ENCODE measurements around the gene TTC12. TPM values are rescaled to one million over a fixed set of nuclear protein-coding genes. Genes with fewer than 3 reads are reported as not detected.

Gene TTC12
- total and polyA plus RNA-seq, 2 of the 13 experiments (the other 11 are each of a cell fraction or from before 2014, with no cell fraction given) = 5.4 to 11.6 TPM

GRCh38 chr11:113394919-113395318 is 80.5 kb downstream of the TTC12 start:
- Histone ChIP-seq H2AFZ (ENCODE audit: low read length) (no peak overlapping the region), H3K4me3 (replicated peaks in 1 of 3; ENCODE audit: insufficient read depth in 1 of 3, low read depth in 2 of 3, low read length in 3 of 3) (no peak overlapping the region), H3K4me1 (ENCODE audit: insufficient read depth, low read length) (no peaks in the 10 kb centered on the region), H3K27ac (ENCODE audit: extremely low read length, insufficient read depth, low read length) (no peak overlapping the region), H3K79me2 (ENCODE audit: insufficient read depth, low read length) (no peaks in the 10 kb centered on the region), H3K27me3 (ENCODE audit: control insufficient read depth in 1 of 2, insufficient read depth in 2 of 2, low read length in 2 of 2) (peaks cover 2 to 15% of the 10 kb centered on the region in 2 experiments; a peak in 4 of 5 replicates), H3K4me2 (ENCODE audit: low read depth, low read length) (no peak overlapping the region), H3K9me3 (ENCODE audit: low read length) (no peaks in the 10 kb centered on the region), H3K36me3 (replicated peaks in 1 of 2; ENCODE audit: control insufficient read depth in 1 of 2, insufficient read depth in 2 of 2, low read length in 2 of 2) (no peaks in the 10 kb centered on the region), H4K20me1 (ENCODE audit: insufficient read depth, low read length) (no peaks in the 10 kb centered on the region), H3K9ac (ENCODE audit: insufficient read depth, low read depth, low read length) (no peak overlapping the region)
- in situ Hi-C loops (cut with HindIII; ENCODE audit: extremely low pct_ligation_motif_present, low pct_unique_long_range_greater_than_20kb) (no loop called here), intact Hi-C loops (cut with micrococcal nuclease; ENCODE audit: unreplicated experiment) (no loop called here)
- BruUV-seq (replicated peaks) = no TSS peak
- ChIA-PET CTCF (ENCODE audit: low intra/inter-chr PET ratio, low total read pairs) (no interaction called here), POLR2A (no interaction called here)
- FAIRE-seq = no peak
- ATAC-seq = no peak
- WGBS (ENCODE audit: low lambda C conversion rate) = 67% methylated on average over 6 of the region's 11 CpGs
- no peak for DNase-seq (ENCODE audit: low spot score)
- no peak for TF ChIP-seq ZNF256 (CRISPR knock-in tag; conservative IDR thresholded peaks at IDR 0.05)
- TF ChIP-seq ZNF776 (CRISPR knock-in tag; IDR thresholded peaks at IDR 0.05) = no peak
- TF ChIP-seq, protein P1, sequence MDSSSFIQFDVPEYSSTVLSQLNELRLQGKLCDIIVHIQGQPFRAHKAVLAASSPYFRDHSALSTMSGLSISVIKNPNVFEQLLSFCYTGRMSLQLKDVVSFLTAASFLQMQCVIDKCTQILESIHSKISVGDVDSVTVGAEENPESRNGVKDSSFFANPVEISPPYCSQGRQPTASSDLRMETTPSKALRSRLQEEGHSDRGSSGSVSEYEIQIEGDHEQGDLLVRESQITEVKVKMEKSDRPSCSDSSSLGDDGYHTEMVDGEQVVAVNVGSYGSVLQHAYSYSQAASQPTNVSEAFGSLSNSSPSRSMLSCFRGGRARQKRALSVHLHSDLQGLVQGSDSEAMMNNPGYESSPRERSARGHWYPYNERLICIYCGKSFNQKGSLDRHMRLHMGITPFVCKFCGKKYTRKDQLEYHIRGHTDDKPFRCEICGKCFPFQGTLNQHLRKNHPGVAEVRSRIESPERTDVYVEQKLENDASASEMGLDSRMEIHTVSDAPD (CRISPR knock-in tag; IDR thresholded peaks at IDR 0.05) = no peak
- no peak for TF ChIP-seq ZBTB7A (CRISPR knock-in tag; IDR thresholded peaks at IDR 0.05)
- no peak for TF ChIP-seq BORCS8-MEF2B (CRISPR knock-in tag; IDR thresholded peaks at IDR 0.05)
- no peak for TF ChIP-seq NFYB (CRISPR knock-in tag; IDR thresholded peaks at IDR 0.05)
- no peak for TF ChIP-seq ZNF510 (CRISPR knock-in tag; IDR thresholded peaks at IDR 0.05; ENCODE audit: low read depth)
- TF ChIP-seq BRCA1 (CRISPR knock-in tag; IDR thresholded peaks at IDR 0.05) = no peak
- no peak for TF ChIP-seq TOE1 (CRISPR knock-in tag; IDR thresholded peaks at IDR 0.05)
- no peak for TF ChIP-seq ZFP36L1 (CRISPR knock-in tag; IDR thresholded peaks at IDR 0.05)
- TF ChIP-seq FOXC1 (CRISPR knock-in tag; IDR thresholded peaks at IDR 0.05; ENCODE audit: borderline replicate concordance) = no peak
- TF ChIP-seq ZNF446 (CRISPR knock-in tag; IDR thresholded peaks at IDR 0.05) = no peak

Measured in HepG2 (cell line).